ENCODE data around the gene ARAP1.

Gene ARAP1

GRCh38 chr11:72760539-72761405 is 8.6 kb upstream of the ARAP1 start:
- no peak for FAIRE-seq

GRCh38 chr11:72759468-72759985 is 7.3 kb upstream of the ARAP1 start:
- FAIRE-seq = no peak

GRCh38 chr11:72758690-72759389 is 6.6 kb upstream of the ARAP1 start:
- FAIRE-seq = no peak

DNA sequence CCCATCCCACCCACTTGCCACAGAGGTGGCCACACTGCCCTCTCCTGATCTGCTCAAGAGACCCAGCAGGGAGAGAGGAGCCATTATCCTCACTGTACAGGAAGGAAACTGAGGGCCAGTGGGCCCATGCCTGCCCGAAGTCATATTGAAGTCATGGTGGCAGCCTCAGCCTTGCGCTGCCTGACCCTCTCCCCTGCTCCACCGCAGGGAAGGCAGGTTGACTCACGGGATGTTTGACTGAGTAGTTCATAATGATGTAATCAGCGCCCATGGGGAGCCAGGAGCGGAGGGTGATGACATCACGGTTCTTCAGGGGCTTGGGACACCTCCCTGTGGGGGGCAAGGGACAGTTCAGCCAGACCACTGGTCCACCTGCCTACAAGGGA is 6.1 kb upstream of the ARAP1 start:
- no peak for FAIRE-seq

DNA sequence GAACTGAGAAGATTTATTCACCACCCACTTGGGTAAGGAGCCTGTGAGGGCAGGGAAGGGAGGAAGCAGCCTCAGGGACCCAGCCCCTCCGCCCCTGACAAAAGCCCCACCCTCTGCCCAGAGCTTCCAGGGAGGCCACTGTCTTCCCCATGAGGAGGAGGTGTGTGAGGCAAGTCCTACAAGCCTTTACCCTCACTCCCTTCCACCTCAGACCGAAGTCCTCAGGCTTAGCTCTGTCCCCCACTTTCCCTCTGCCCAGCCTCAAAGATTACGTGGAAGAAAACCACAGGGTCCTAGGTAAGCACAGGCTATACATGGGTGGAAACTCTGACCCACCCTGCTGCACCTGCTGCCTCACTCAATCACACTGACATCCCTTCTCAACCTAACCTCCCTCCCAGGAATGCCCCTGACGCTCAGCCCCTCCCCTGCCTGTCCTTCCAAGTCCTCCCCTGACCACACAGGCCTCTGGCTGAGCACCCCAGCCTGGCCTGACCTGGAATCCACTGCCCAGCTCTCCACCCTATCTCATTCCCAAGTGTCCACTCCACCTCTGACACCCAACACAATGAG is 3.6 kb upstream of the ARAP1 start:
- no peak for FAIRE-seq

- no peak for FAIRE-seq
These were observed 2.4 kb upstream of the ARAP1 start for GRCh38 chr11:72754544-72755155.

DNA sequence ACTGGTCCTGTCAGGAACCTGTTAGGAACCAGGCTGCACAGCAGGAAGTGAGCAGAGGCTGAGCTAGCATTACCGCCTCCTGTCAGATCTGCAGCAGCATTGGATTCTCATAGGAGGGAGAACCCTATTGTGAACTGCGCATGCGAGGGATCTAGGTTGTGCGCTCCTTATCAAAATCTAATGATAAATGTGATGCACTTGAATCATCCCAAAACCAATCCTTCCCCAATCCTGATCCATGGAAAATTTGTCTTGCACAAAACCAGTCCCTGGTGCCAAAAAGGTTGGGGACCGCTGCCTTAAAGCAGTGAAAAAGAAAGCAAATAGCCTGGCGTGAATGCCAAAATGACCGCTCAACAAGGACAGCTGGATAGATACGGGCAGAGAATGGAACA is 1.9 kb upstream of the ARAP1 start:
- no peak for FAIRE-seq

GRCh38 chr11:72753341-72754148 is 1.3 kb upstream of the ARAP1 start:
- no peak for FAIRE-seq

- no peak for FAIRE-seq
These were observed 806 bp downstream of the ARAP1 start for GRCh38 chr11:72751116-72752087.

GRCh38 chr11:72750556-72751115 is 1.6 kb downstream of the ARAP1 start:
- no peak for FAIRE-seq

- no peak for FAIRE-seq
These were observed 2.1 kb downstream of the ARAP1 start for GRCh38 chr11:72750086-72750485.

DNA sequence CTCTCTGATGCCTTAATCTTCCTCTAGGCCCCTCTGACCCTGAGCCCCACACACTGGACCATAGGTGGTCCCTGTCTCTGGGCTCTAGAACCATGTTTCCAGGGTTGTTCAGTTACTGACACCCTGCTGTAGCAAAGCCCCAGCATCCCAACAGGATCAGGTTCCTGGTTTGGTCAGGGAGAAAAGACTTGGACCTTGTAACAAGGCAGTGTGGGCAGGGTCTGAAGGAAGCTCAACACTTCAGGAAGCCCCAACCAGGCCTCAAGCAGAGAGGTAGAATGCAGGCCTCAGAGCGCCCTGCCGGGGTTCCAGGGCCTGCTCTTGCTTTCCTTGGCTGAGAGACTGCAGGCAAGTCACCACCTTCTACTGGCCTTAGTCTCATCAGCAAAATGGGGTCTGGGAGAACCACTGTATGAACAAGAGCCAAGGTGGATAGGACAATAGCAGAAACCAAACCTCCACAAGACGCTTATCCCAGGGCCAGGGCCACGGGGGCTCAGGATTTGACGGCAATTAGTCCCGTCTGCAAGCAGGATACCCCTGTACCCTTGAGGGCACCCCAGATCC is 4.8 kb downstream of the ARAP1 start:
- FAIRE-seq = no peak

- FAIRE-seq = no peak
These were observed 5.4 kb downstream of the ARAP1 start for GRCh38 chr11:72746821-72747220.

DNA sequence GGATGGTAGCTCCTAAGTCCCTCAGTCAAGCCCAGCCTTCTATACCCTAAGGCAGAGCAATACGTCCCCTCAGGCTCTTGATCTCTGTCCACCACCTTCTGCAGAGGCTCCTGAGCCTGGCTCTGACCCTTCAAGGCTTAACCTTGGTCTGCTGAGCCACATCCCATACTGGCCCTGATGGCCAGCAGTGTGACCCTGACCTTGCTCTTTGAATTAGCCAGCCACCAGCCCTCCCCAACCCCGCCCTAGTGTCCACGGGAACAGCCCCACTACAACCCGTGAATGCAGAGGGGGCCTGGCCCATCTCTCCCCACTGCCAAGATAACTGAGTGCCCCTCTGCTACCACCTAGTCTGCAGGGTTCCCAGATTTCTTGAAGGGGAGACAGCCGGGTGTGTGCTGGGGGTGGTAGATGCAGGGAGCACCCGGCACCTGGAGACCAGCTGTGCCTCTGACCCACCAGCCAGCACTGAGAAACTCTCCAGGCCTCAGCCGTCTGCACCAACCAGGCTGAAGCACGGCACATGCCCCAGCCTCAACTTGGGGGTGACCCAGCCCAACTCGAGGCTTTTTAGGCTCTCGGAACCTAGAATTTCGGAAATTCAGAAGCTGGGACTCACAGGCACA is 6.2 kb downstream of the ARAP1 start:
- no peak for FAIRE-seq

DNA sequence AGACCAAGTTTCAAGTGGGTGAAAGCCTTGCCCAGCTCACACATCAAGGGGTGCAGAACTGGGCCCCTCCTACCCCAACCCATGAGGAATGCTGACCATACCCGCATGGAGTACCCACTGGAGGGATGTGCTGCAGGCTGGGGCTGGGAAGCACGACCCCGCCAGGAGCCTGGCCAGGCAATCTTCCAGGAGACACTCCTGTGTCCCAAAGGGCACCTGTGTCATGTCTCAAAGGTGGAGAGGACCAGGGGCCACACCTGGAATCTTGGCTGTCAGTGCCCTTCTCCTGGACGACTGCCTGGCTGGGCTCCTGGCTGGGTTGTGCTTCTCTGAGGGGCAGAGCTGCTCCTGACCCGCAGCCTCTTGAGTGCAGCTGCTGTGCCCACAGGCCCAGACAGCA is 6.7 kb downstream of the ARAP1 start:
- no peak for FAIRE-seq

GRCh38 chr11:72744474-72744873 is 7.7 kb downstream of the ARAP1 start:
- no peak for FAIRE-seq

DNA sequence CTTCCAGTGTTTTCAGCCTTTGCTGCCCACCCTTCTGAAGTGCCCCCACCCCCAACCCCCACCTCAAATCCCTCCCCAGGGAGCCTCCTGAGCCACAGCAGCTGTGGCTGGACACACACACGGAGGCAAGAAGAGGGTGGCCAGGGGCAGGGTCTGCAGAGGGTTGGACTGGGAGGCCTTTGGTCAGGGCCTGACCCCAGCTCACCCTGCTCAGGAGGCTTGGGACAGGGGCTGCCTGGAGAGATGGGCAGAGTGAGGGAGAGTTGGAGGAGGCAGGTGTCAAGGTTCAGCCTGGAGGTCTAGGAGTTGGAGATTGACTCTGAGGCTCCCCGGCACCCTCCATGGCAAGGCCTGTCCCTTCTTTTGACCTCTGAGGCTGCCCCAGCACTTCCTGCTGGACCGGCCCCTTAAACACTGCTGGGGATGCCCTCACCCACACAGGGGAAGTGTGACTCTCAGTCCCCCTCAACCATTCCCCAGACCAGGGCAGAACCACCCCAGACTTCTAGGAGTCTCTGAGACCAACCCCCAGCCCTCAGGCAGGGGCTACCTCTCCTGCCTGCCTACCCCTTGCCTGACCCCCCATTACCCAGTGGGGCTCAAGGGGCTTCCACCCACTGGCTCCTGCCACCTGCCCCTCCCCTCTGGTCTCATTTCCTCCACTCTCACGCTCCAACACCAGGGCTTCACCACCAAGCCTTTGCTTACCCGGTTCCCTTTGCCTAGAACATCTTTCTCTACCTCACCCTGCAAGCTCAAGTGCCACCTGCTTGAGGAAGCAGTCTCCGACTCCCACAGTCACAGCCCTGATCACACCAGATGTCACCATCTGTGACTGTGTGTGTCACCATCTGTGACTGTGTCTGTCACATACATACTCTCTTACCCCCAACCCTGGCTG is 8.6 kb downstream of the ARAP1 start:
- no peak for FAIRE-seq

DNA sequence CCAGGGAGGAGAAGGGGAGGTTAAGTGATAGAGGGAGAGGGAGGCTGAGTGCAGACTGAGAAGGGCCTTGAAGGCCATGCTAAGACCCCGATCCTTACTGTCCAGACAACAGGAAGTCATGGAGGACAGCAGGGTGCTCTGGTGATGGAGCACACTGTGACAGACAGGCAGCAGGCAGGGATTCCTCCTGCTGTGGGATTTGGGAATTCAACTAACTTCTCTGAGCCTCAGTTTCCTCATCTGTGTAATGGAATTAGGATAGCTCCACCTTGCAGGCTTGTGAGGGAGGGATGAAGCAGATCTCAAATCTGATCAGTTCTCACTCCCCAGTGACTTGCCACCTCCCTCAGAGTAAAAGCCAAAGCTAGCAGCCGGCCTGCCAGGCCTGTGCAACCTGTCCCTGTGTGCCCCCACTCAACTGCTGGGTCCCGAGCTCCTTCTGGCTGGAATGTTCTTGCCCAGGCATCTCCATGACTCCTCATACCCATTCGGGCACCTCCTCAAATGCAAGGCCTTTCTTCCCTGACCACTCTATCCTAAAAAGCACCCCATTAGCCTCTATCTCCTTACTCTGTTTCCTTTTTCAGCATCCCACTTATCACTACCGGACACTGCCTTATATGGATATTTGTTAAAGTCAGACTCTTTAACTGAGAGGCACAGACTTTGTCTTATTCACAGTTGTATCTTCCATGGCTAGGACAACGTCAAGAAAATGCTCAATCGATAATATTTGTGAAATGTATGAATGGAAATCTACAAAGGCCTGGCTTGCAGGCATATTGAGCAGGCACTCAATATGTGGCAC is 9.5 kb downstream of the ARAP1 start:
- FAIRE-seq = no peak

Data from A204.1 (cell line).